HG02852 (cell line): ENCODE results near the gene TM9SF3.

Experiments
- ATAC-seq: cut with Tn5 transposase; IDR thresholded peaks from one replicate; pipeline ENCODE4 v1.9.1; 2021; ENCODE audit warnings: mild to moderate bottlenecking, moderate library complexity; ENCODE audit not compliant: unreplicated experiment

Gene TM9SF3

DNA sequence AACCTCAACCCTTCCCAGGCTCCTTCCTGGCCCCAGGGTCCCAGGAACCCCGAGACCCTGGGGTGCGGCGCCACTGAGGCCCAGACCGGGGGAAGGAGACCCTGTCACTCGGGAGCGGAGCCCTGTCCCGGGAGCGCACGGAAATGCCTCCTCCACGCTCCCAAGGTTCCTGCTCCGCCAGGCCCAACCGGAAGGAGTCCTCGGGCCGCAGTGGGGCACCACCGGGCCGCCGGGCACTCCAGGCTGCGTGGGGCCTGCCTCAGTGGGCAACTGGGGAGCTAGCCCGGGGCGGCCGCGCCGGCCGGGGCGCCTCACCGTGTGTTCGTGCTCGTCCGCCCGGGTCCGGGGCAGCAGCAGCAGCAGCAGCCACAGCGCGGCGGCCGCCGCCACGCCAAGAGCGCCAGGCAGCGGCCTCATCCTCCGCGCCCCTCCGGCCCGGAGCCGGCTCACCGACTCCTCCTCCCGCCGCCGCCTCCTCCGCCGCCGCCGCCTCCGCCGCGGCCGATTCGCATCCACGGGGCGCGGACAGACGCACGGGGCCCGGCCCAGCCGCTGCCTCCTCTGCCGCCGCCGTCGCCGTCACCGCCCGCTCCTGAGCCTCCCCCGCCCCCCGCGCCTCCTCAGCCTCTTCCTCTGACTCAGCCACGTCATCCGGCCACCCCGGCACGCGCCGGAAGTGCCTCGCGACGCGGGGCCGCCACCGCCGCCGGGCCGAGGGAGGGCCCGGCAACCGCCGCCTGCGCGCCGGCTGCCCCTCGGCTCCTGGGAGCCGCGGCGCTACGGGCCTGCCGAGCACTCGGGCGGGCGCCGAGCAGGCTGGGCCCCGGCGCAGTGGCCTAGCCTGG lies at the start of gene TM9SF3:
TM9SF3 (minus strand) TSS at position 594 of the 845 bp plus-strand sequence; CDS start at position 417, 177 bp downstream.
- ATAC-seq, result peak; percentile 68

DNA sequence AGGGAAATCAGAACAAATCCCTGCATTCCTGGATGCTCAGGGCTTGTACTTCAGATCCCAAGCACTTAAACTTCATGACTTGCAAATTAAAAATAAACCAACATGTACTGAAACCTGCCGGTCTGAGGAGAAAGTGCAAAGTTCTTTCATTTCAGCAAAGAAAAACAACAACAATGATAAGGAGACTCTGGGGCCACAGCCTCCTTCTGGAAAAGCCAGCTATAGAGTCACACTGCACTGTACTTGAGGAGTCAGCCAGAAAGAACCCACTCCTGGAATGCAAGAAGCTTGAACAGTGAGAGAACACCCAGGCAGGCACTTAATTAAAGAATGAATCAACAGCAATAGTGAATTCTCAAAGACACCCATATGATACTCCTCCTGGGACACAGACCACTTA lies 49.7 kb upstream of the TM9SF3 start:
- ATAC-seq, result no peak

DNA sequence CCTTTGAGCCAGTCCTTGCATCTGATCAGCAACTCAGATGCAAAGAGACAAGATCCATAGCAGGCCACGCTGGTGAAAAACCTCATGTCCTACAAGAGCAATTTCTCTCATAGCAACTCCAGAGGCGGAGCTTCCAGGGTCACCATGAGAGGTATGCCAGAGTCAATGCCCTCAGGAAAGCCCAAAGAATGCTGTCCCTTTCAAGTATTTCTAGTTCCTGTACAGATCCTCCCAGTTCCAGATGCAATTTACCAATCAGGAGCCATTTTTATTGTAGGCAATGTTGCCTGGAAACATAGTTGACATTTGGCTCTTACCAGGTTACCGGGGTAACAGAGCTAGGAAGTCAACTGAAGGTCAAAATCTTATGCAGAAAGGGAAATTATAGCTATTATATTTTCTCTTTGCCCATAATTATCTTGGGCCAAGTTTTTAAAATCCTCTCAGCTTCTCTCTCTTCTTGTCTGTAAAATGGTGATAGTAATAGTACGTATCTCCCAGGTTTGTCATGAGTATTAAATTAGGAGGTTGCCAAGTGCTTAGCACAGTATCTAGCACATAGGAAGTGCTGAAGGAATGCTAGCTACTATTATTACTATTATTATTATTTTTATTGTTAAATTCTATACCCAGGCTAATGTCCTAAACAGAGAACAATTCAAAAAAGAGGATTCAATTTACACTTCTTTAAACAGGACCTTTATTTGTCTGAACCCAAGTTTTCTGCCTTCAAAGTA lies 46.3 kb upstream of the TM9SF3 start:
- ATAC-seq, result no peak

DNA sequence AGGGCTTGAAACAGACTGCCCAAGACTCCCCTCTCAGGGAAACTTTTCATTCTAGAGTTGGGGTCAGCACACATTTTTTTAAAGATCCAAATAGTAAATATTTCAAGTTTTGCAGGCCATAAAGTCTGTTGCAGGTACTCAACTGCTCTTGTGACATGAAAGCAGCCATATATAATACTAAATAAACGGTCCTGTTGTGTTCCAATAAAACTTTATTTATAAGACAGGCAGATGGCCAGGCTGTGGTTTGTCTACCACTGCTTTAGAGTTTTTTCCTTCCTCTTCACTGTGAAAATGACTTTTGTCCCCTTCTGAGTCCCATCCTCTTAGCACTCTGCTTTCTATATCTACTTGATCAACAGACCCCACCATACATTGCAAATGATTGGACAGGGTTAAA lies 40.5 kb upstream of the TM9SF3 start:
- no peak for ATAC-seq

DNA sequence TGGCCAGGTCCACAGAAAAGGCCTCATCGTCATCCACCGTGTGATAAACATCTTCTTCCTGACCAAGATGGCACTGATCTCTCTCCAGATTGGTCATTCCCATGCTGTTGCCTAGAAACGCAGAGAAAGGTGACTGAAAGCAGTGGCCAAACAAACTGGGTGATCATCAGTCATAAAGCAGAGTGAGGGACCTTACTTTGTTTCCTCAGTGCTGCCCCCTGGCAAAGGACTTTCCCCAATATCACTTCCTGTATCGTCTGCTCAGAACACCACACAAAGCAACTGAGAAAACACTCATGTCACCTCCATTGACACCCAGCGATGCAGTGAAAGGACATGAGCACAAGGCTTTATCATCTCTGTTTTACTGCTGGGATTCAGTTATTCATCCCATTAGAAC lies 40.0 kb upstream of the TM9SF3 start:
- no peak for ATAC-seq

DNA sequence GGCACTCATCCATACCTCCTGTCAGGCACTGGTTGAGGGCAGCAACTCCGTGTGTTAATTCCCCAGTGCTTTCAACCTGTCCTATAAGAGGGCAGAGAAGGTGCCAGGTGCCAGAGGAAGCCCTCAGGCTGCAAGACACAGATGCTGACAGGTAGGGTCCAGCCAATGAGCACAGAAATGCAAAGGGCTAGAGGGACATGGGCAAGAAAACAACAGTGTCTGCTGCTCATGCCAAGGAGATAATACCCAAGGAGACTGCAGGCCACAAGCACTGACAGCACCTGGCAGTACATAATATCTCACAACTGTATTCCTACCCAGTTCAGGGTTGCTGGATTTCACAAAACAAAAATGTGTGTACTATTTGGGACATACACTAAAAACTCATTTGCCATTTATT lies 38.4 kb upstream of the TM9SF3 start:
- no peak for ATAC-seq

DNA sequence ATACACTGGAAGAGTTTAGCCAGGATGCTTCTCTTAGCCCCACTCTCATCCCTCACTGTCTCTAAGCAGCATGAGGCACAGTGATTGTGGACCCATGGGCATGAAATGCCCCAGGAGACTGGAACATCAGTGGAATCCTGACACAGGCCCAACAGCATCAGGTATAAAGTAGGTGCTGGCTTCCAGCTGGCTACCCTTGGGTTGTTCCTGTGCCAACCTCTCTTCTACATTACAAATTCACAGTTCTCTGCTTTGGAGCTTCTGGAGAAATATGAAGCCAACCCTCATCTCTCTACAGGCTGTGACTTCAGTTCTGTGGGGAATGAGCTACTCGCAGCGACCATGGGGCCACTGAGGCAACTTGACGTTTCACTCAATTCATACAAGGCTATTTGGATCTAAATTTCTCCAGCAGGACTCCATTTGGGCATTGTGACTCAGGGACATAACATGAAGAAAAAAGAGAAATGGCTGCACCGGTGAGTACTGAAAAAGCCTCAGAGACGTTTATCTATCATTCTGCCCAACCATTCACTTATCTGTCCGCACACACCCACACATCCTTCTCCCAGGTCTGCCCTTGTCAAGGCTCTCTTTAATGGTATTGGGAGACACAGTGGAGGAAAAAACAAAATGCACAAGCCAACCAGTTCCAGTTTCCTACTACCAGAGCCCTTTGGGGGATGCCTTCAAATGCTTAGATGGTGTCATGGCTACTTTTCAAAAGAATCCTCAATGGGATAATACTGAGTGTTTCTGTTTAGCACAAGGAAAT lies 35.4 kb upstream of the TM9SF3 start:
- no peak for ATAC-seq

DNA sequence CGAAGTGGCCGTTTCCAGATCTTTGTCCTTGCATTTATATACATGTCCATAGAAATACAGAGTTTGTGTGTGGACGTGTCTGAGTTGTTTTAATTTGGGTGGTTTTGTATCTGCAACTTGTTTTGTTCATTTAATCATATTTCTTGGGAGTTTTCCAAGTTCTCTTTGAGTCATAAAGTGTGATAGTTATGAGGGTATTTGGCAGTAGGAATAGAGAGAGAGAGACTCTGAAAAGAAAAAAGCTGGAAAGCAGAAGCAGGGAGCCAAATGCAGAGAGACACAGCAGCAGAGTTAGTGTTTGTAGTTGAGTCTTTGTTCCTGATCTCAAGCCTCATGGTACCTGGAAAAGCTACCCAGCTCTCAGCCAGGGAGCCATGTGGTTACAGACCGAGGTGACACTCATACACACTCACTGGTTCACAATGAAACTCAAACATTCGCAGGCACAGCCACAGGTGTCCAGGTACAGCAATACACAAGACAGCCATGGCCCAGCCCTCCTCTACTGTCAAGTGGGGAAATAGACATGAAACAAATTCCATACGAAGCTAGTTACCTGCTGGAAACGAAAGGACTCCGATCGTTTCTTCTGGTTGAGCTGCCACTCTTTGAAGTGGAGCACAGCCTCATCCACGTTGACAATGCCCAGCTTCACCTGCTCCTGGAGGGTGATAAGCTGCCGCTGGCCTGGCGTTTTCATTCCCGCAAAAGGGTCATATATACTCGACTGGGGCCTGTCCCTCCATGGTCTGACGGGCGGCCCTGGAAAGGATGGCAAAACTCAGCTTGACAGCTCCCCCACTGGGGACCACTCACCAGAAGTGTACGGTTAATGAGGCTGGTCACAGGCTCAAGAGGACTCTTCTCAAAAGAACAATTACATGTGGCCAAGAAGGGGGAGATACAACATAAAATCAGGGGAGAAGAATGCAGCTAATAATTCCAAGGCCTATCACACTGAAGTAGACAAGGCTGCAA lies 33.3 kb upstream of the TM9SF3 start:
- ATAC-seq, result no peak

DNA sequence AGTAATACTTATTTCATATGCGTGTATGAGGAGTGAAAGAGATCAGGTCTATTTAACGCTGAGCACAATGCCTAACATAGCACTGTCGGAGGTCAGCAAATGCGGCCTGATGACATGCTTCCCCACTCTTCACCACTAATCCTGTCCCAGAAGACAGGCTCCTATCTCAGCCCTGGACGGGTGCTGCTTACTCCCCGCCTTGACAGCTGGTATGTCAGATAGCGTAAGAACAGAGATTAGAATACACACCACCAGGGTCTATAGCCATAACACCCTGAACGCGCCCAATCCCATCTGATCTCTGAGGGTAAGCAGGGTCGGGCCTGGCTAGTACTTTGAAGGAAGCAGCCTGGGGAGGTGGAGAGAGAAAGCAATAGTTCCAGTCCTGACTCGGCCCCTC lies 32.3 kb upstream of the TM9SF3 start:
- no peak for ATAC-seq

DNA sequence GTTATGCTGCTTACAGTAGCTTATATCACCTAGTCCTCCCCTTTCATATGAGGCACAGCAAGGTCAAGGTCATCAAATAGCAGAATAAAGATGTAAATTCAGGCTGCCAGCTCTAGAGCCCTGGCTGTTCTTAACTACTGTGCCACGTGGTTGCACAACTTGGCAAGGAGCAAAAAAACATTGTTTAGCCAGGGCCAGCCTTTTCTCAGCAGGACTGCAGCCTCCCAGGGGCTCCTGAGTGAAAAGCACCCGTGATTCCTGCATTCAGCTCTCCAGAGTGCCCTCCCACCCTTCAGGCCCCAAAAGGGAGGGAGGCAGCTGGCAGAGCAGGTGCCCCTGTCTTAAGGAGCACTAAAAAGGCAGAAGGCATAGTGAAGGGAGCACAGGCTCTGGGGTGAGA lies 31.8 kb upstream of the TM9SF3 start:
- ATAC-seq, result no peak

DNA sequence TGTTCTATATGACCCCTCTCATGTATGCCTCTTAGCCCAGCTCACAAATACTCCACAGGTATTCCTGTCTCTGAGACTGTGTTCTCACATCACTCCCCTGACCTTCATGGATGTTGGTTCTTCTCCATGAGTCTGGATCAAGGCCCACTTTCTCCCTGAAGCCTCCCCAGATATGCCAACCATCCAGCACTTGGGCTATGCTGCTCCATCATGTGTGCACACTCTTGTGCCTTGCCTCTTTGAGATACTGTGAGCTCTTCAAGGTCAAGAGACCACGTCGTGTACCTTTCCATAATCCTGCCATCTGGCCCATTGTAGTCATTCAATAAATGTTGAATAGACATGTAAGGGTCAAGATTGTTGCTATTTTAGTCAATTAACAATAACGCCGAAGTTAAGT lies 30.1 kb upstream of the TM9SF3 start:
- no peak for ATAC-seq

DNA sequence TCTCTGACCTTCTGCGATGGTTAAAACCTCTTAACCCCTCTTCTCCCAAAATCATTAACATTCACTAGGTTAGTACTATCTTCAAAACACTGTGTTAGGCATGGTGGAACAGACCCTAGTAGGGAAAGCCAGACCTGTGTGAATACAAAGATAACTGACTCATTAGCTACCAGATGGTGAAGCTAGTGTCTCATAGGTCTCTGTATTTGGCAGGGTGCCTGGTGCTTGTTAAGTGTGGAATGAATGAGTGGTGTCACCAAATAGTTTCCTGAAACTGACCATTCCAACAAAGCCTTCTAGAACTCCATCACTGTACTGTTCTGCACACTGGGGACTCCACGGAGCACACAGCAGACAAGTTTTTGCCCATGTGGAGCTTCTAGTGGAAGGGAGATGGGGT lies 27.7 kb upstream of the TM9SF3 start:
- ATAC-seq, result no peak

DNA sequence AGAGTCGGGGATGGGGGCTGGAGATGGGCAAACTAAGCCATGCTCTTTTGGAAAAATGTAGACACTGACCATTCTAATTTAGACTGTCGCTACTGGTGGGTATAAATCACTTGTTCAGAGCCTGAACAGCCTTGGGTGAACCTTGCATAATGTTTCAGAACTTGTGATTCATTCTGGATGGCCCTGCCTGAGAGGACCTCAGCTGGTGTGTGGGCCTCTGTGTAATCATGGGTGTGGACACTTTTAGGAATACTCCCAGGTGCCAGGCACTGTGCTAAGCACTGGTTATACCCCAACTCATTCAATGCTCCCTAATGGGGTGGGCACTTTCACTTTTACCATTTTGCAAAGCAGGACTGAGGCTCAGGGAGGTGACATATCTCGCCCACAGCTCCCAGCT lies 26.8 kb upstream of the TM9SF3 start:
- ATAC-seq, result no peak

DNA sequence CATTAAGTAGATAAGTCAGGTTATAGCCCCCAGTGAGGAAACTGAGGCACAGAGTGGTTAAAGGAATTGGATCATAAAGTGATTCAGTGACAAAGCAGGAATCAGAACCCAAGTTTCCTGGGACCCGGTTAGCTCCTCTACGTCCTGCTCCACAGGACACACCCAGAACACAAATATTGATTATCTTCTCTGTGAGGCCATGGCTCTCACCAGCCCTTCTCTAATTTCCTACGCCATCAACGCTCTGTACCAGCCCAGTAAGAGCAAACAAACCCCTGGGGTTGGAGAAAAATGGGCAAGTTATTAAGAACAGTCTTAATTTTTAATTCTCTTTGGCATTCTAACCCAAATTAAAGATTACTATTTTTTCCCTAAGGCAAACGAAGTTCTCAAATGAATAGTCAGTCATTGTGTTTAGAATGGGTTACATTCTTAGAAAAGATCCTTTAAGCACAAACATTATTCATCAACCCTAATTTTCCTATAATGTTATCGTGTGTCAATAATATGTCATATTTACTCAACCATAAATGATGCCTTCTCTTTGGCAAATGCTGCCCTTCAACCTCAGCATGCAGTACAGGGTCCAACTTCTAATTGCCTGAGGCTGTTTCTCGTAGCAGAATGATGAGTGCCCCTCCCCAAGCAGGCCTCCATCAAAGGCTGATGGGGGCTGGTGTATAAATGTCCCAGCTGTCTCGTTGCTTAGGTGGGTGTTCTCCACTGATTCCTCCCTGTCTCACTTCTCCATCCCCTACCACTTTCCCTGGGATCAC lies 25.4 kb upstream of the TM9SF3 start:
- ATAC-seq, result no peak

DNA sequence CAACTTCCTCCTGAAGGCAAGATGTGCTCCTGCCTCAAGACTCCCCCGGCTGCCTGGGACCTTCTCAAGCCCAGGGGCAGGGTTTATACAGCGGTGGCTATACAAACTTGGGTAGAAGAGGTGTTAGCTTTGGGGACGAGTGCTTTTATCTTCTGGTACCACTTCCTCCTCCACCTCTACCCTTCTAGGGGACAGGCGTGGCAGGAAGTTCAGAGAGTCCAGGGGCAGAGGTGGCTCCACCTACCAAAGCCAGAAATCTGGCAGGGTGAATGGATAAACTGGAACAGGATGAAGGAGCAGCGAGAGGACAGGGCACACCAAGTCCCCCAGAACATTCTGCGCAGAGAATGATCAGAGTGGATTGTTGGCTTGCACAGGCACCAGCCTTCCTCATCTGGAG lies 24.0 kb upstream of the TM9SF3 start:
- ATAC-seq, result no peak

DNA sequence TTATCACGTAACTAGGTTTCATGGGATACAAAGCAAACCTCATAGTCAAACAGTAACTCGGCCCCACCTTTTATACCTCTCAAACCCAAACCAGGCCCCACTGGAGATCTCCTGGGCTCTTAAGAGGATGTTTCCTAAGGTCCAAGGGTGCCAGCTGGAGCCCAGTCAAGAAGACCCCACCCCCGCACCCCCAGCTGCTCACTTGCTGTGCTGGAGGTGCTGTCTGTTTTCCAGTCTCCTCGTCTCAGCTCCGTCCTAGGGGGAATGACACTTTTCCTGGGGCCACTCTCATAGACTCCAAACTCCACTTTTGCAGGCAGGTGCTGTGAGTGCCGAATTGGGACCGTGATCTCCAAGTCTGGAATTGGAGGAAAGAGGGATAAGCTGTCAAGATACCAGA lies 22.7 kb upstream of the TM9SF3 start:
- ATAC-seq, result no peak

DNA sequence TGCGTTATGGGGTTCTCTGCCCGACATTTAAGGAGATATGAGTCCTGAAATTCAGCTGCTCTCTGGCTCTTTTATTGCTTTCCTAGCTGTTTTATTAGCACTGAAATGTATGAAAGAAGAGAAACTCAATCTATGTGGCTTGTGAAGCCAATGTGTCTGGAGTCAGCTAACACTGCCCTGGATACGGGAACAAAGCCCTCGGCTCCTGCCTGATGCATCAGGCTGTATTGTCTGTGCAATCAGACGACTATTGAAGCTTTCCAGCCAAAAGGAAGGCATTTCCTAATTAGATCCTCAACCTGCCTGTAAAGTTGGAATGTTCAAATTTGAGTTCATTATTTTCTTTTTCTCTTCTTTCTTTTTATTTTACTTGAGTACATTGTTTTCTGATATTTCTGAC lies 22.0 kb upstream of the TM9SF3 start:
- no peak for ATAC-seq

DNA sequence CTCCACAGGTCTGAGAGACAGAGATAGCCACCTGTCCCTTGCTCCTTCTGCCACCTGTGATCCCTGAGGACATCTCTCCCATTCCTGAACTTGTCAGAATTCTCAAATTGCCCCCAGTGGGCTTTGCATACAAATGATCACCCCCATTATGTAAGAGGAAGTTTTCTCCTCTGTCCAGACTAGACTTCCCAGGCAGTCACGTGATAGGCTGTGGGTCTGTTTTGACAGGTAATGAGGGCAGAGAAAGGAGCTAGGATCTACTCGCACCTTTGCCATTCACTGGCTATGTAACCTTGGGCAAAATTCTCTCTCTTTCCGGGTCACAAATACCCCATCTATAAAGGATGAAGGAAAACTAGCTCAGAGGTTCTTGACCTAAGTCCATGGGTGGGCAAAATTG lies 21.4 kb upstream of the TM9SF3 start:
- no peak for ATAC-seq

DNA sequence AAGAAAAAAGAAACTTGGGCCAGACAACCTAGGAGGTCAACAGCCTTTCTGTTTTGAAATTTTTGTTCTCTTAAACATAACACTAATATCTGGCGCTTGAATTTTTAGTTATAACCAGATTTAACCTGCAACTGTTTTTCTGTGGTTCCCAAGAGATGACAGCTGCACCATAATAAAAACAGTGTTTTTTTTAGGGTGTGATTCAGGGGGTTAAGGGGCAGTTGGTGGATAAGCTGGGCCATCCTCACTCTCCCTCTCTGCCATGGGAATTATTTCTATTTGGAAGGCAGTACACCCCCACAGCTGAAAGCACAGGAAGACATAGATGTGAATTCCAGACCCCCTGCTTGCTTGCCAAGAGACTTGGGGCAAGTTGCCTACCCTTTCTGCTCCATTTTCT lies 20.1 kb upstream of the TM9SF3 start:
- no peak for ATAC-seq

DNA sequence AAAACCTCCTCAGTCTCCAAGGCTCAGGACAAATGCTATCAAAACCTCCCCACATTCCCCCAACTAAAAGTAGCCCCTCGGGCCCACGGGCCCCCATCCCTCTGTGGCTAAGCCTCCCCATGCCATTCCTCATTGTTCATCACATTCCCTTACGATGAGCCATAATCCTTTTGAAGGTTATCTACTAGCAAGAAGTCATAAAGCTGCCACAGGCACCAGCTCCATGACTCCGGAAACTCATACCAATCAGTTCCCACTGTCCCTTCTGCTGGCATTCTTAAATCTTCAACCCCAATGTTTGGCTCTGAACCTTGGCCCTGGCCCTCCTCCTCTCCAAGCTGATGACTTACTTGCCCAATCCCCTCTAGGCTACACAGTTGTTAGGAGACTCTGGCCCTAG lies 19.4 kb upstream of the TM9SF3 start:
- ATAC-seq, result no peak
